ENCODE results near the gene SAMD5. TPM values are rescaled to one million over a fixed set of nuclear protein-coding genes. Genes with fewer than 3 reads are reported as not detected.

SAMD5 gene
- total RNA-seq, 4 donors from 2014 or later, result under 0.01 to 1.5 (median 0.52) TPM

DNA sequence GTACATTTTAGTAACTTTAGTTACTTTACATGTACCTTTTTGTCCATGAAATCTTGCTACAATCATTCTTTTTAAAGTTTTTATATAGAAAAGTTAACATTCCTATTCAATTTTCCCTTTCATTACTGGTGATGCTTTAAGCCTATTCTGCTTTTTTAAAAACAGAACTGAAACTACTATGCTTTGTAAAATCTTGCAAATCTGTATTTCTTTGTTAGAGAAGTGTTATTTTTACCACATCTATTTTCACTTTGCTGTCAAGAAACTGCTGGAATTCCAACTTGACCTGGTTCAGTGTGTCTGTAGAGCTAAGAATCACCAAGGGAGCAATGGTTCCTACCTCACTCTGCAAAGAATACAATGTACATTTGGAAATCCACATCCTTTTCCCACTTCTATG is 21.8 kb upstream of the SAMD5 start:
- TF ChIP-seq, protein P1, sequence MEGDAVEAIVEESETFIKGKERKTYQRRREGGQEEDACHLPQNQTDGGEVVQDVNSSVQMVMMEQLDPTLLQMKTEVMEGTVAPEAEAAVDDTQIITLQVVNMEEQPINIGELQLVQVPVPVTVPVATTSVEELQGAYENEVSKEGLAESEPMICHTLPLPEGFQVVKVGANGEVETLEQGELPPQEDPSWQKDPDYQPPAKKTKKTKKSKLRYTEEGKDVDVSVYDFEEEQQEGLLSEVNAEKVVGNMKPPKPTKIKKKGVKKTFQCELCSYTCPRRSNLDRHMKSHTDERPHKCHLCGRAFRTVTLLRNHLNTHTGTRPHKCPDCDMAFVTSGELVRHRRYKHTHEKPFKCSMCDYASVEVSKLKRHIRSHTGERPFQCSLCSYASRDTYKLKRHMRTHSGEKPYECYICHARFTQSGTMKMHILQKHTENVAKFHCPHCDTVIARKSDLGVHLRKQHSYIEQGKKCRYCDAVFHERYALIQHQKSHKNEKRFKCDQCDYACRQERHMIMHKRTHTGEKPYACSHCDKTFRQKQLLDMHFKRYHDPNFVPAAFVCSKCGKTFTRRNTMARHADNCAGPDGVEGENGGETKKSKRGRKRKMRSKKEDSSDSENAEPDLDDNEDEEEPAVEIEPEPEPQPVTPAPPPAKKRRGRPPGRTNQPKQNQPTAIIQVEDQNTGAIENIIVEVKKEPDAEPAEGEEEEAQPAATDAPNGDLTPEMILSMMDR (IDR thresholded peaks at IDR 0.05; ENCODE audit: low read depth), result no peak

DNA sequence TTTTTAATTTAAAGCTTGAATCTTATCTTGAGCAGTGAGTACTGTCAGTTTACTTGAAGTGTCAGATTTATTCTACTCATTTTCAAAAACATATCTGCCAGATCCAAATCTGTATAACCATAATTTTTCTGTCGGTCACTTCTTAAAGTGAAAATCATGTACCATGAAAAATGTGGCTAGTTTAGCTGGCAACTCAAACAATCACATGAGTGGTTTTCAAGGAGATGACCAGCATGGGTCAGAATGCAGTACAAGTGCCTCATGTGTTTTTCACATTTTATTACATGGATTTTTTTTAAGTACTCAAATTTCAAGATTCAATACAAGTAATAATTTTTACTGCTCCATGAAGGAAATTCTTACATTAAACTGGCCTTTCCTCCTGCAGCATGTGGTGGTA is 11.0 kb upstream of the SAMD5 start:
- TF ChIP-seq, protein P1 (IDR thresholded peaks at IDR 0.05; ENCODE audit: low read depth), result no peak

DNA sequence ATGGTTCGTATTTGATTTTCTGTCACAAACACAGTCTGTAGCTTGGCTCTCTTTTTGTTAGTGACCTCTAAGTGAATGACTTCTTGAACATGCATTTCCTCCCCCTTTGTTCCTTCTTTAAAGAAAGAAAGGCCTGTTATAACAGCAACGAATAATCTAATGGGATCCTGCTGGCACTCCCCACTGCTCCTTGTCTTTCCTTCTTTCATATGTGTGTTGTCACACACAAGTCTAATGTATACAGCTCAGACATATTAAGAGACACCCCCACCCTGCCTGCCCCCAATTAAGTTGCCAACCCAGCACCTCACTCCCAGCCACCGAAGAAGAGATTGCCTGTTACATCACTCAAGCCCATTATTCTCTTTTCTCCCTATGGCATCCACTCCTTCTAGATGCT is 4.9 kb upstream of the SAMD5 start:
- TF ChIP-seq, protein P1 (IDR thresholded peaks at IDR 0.05; ENCODE audit: low read depth), result no peak

DNA sequence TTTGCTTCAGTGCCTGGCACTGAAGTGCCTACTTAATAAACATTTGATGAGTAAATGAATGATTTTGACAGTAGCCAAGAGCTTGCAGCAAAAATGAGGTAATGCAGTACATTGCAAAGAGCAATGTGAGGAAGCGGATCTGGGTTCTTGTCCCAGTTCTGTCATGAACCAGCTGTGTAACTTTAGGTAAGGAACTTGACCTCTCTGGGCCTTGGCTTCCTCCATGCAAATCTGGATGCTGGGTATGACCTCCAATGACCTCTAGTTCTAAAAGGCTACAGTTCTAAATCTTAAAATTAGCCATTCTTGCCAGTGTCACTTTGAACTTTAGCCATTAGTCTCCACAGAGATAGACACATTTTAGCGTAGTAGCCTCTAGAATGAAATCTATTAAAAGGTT is 3.6 kb upstream of the SAMD5 start:
- TF ChIP-seq, protein P1 (IDR thresholded peaks at IDR 0.05; ENCODE audit: low read depth), result no peak

DNA sequence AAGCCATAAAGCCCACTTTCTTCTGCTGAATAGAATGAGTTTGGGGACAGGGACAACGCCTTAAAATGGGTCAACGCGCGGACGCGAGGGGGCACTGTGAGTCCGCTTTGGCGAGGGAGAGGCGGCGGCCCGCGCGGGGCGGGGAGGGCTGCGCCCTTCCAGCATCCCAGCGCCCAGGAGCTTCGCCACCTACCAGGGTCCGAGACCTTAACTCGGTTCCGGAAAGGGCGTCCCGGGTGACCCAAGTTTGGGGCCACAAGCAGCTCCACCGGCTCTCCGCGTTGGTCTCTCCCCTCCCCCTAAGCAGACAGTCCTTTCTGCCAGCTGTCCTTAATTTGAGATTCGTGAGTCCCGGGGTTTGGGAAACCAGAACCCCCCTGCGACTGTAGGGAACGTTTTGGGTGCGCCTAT is 1.8 kb upstream of the SAMD5 start:
- TF ChIP-seq, protein P1 (IDR thresholded peaks at IDR 0.05; ENCODE audit: low read depth), result no peak

DNA sequence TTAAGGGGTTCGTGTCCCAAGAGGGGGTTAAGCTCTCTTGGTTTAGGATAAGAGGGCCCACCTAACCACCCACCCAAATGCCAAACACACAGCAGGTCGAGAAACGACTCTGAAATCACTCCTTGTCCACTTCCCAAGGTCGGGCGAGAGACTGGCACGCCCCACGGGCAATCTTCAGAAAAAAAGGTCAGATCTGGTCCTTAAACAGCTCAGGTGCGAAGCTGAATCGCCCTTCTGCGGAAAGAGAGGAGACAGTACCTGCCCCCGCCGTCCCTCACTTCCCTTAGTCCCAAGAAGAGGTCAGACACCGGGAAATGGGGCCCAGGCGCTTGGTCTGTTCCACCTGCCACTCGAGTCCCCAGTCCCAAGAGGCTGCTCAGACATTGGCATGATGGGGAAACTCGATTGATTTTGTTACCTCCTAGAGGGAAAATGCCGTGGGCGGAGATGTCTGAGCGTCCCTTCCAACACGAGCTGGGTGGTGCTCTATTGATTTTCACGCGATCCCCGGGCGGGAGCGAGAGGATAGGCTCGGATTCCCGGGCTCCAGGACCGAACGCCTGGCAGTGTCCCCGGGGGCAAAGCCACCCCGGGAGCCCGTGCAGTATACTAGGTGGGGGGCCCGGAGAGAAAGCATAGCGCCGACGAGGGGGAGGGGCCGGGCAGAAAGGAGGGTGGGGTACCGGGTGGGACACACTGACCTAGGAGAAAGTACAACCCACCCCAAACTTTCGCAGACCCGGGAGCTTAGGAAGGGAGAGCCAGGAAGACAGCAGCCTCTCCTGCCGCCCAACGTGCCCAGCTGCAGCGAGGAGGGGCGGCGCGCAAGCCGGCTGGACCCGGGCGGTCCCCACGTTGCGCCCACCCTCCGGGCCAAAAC is 1.1 kb upstream of the SAMD5 start:
- TF ChIP-seq, protein P1 (IDR thresholded peaks at IDR 0.05; ENCODE audit: low read depth), result no peak

DNA sequence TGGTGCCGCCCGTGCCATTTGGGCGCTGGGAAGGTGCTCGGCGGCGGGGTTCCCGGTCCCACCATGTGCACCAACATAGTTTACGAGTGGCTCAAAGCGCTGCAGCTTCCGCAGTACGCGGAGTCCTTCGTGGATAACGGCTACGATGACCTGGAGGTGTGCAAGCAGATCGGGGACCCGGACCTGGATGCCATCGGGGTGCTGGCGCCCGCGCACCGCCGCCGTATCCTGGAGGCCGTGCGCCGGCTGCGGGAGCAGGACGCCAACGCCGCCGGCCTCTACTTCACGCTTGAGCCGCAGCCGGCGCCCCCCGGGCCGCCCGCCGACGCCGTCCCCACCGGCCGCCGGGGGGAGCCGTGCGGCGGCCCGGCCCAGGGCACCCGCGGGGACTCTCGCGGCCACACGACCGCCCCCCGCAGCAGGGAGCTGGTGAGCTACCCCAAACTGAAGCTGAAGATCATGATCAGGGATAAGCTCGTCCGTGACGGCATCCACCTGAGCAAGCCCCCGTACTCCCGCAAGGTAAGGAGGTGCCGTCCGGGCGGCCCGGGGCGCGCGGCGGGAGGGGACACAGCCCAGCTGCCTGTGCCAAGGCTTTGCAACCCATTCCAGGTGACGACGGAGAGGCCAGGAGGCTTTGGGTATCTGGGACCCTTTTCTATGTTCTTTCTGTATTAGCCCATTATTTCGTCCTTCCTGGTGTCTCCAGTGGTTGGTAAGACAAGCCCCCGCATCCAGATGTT is 547 bp downstream of the SAMD5 start:
- TF ChIP-seq, protein P1 (IDR thresholded peaks at IDR 0.05; ENCODE audit: low read depth), result no peak

Data from subcutaneous adipose tissue (tissue), 4 donors.